K562 (cell line): ENCODE results near the gene SLAIN1. TPM values are rescaled to one million over a fixed set of nuclear protein-coding genes. Genes with fewer than 3 reads are reported as not detected.

Source experiments
- ATAC-seq: fragments of 200-7000 bp; cut with Tn5 transposase; 3 replicates; pipeline ENCODE4 v1.9.1; 2020; ENCODE audit warnings: moderate library complexity
- BruUV-seq: library from RNA; stranded (reverse); fragments of 400-500 nt; replicated peaks from 2 replicates; lab custom pipeline; 2021; lab: Mats Ljungman, UMichigan
- CTCF ChIA-PET: fragments of 300-600 bp; formaldehyde crosslinking; extraction: SDS; loops from one replicate; lab custom pipeline; 2021; ENCODE audit warnings: low intra/inter-chr PET ratio; lab: Yijun Ruan, JAX
- POLR2A ChIA-PET: fragments of 300-600, 350-650 bp; sonication (Branson Sonifier 250); formaldehyde crosslinking; extraction: SDS; loops from one replicate; lab custom pipeline; 2021; ENCODE audit warnings: antibody characterized with exemption, inconsistent platforms; lab: Yijun Ruan, JAX
- DNase-seq, 4 experiments: peaks; one replicate each; pipeline versions ENCODE4 v3.0.0 to v3.0.0-alpha.2; 2011 to 2018; ENCODE audit warnings: low spot score in 3 of 4, mixed read lengths in 3 of 4; ENCODE audit errors: extremely low read depth in 1 of 4
- FAIRE-seq: peaks from 2 replicates; lab custom pipeline; 2011; peaks lifted over from hg19 to GRCh38; lab: Jason Lieb, UNC
- H2AFZ ChIP-seq: 2 replicates; pipeline ENCODE4 v1.6.0; 2011; ENCODE audit warnings: low read depth, low read length, control low read depth, inconsistent platforms
- H3K27ac ChIP-seq: fragments of 200-600 bp; 3 replicates; pipeline ENCODE4 v1.8.0; 2011; ENCODE audit warnings: low read depth, mild to moderate bottlenecking, control low read depth, inconsistent platforms, low read length, moderate library complexity, mixed read lengths; ENCODE audit errors: extremely low read depth
- H3K27me3 ChIP-seq, 2 experiments: fragments of 300-600 bp in 1 of 2; 2 replicates in 1 of 2; 3 replicates in 1 of 2; pipeline versions ENCODE4 v1.6.0 to v1.8.0; 2011; ENCODE audit warnings: inconsistent platforms in 2 of 2, low read length in 2 of 2, mild to moderate bottlenecking in 1 of 2, mixed read lengths in 1 of 2, moderate library complexity in 1 of 2; ENCODE audit not compliant: control insufficient read depth in 2 of 2, insufficient read depth in 2 of 2
- H3K36me3 ChIP-seq: fragments of 300-600 bp; 3 replicates; pipeline ENCODE4 v1.8.0; 2011; ENCODE audit warnings: mild to moderate bottlenecking, low read length, inconsistent platforms; ENCODE audit not compliant: control insufficient read depth, insufficient read depth
- H3K4me1 ChIP-seq, 2 experiments: fragments of 200-600 bp in 1 of 2; replicated peaks in 1 of 2; 2 replicates in 1 of 2; 3 replicates in 1 of 2; pipeline versions ENCODE4 v1.5.1 to v1.8.0; 2011; ENCODE audit warnings: inconsistent platforms in 2 of 2, low read length in 2 of 2, mild to moderate bottlenecking in 1 of 2, mixed read lengths in 1 of 2, moderate library complexity in 1 of 2; ENCODE audit not compliant: control insufficient read depth in 2 of 2, insufficient read depth in 2 of 2
- H3K4me2 ChIP-seq: 2 replicates; pipeline ENCODE4 v1.6.1; 2011; ENCODE audit warnings: low read length, control low read depth, inconsistent platforms, mixed read lengths; ENCODE audit not compliant: insufficient read depth
- H3K4me3 ChIP-seq: fragments of 200-600 bp; sonication (generic), shearing (Covaris generic); 2 replicates; pipeline ENCODE4 v1.5.1; 2016; ENCODE audit warnings: control low read depth, inconsistent platforms
- H3K79me2 ChIP-seq: fragments of 200-600 bp; 3 replicates; pipeline ENCODE4 v1.8.0; 2011; ENCODE audit warnings: low read length, inconsistent platforms; ENCODE audit not compliant: control insufficient read depth, insufficient read depth
- H3K9ac ChIP-seq, 2 experiments: 2 replicates each; pipeline versions ENCODE4 v1.6.0 to v1.6.1; 2011; ENCODE audit warnings: low read depth in 2 of 2, low read length in 2 of 2, control low read depth in 1 of 2, inconsistent platforms in 1 of 2, mild to moderate bottlenecking in 1 of 2, mixed read lengths in 1 of 2; ENCODE audit not compliant: insufficient read depth in 1 of 2
- H3K9me1 ChIP-seq: one replicate; pipeline ENCODE4 v1.6.0; 2011; ENCODE audit warnings: inconsistent platforms, mild to moderate bottlenecking, low read length, moderate library complexity; ENCODE audit not compliant: control insufficient read depth, insufficient read depth
- H3K9me3 ChIP-seq: replicated peaks from 2 replicates; pipeline ENCODE4 v1.5.1; 2011; ENCODE audit warnings: low read depth, low read length, inconsistent platforms; ENCODE audit not compliant: control insufficient read depth, insufficient read depth
- H4K20me1 ChIP-seq: replicated peaks from 2 replicates; pipeline ENCODE4 v1.6.1; 2011; ENCODE audit warnings: low read length, inconsistent platforms, mixed read lengths; ENCODE audit not compliant: control insufficient read depth, insufficient read depth
- CCAR2 ChIP-seq: fragments of 200-400 bp; formaldehyde crosslinking; IDR thresholded peaks from 2 replicates; pipeline ENCODE4 v1.6.1; 2017; ENCODE audit warnings: mild to moderate bottlenecking, low read depth, low read length
- ERF ChIP-seq: fragments of 450-650 bp; formaldehyde crosslinking; IDR thresholded peaks from 2 replicates; pipeline ENCODE4 v1.4.0; 2020; ENCODE audit warnings: mild to moderate bottlenecking, mixed read lengths
- GABPA ChIP-seq: fragments of 200-800 bp; sonication (Bioruptor generic); conservative IDR thresholded peaks from 2 replicates; pipeline ENCODE4 v1.6.1; 2016; ENCODE audit warnings: low read depth, missing genetic modification characterization, missing compliant biosample characterization
- HIVEP1 ChIP-seq: fragments of 250-450 bp; sonication (Bioruptor Pico); IDR thresholded peaks from 2 replicates; pipeline ENCODE4 v1.4.0; 2020; ENCODE audit warnings: mild to moderate bottlenecking
- IRF2 ChIP-seq: sonication (generic); formaldehyde crosslinking; IDR thresholded peaks from 2 replicates; pipeline ENCODE4 v1.8.1; 2022; ENCODE audit warnings: mild to moderate bottlenecking, missing genetic modification reagents
- LEF1 ChIP-seq: fragments of 450-650 bp; IDR thresholded peaks from 2 replicates; pipeline ENCODE4 v1.6.1; 2016; ENCODE audit warnings: mild to moderate bottlenecking
- NFXL1 ChIP-seq: fragments of 450-650 bp; formaldehyde crosslinking; IDR thresholded peaks from 2 replicates; pipeline ENCODE4 v1.4.0; 2021; ENCODE audit warnings: mild to moderate bottlenecking
- PTRF ChIP-seq: fragments of 450-650 bp; IDR thresholded peaks from 2 replicates; pipeline ENCODE4 v1.6.1; 2016; ENCODE audit warnings: mild to moderate bottlenecking, missing genetic modification characterization, missing compliant biosample characterization
- RBM34 ChIP-seq: fragments of 200-400 bp; formaldehyde crosslinking; IDR thresholded peaks from 2 replicates; pipeline ENCODE4 v1.6.1; 2018; ENCODE audit warnings: low read length, borderline replicate concordance; ENCODE audit not compliant: insufficient read depth
- TBP ChIP-seq: optimal IDR thresholded peaks from 2 replicates; pipeline ENCODE3; 2011; ENCODE audit warnings: low read depth, low read length, improper control_type of control experiment
- ZNF197 ChIP-seq: fragments of 200-800 bp; sonication (Bioruptor generic); IDR thresholded peaks from 2 replicates; pipeline ENCODE4 v1.6.1; 2016; ENCODE audit warnings: low read depth, missing genetic modification characterization, missing compliant biosample characterization
- ZNF589 ChIP-seq: fragments of 200-800 bp; sonication (Bioruptor generic); IDR thresholded peaks from 2 replicates; pipeline ENCODE4 v1.6.1; 2016; ENCODE audit warnings: low read depth, missing genetic modification characterization, missing compliant biosample characterization
- in situ Hi-C: fragments of 300-500 bp; cut with MboI; formaldehyde crosslinking; loops from 4 replicates; pipeline ENCODE4 v1.15.0; 2018; ENCODE audit warnings: inconsistent platforms, mixed read lengths
- intact Hi-C: fragments of 100-400 bp; cut with micrococcal nuclease; formaldehyde crosslinking; loops from 2 replicates; pipeline ENCODE4 v1.14.2; 2022
- polyA plus RNA-seq, 8 experiments: library from polyadenylated mRNA; depleted of rRNA in 4 of 8; stranded (reverse) in 5 of 8; unstranded in 3 of 8; fragments of >200 nt; fragmentation: Nextera tagmentation in 2 of 8; fragmentation: Illumina TruSeq in 1 of 8; extraction: Ambion mirVana in 2 of 8; extraction: Trizol in 1 of 8; gene quantifications; 2 replicates each; pipeline versions ENCODE4 v1.2.1 to v1.2.3, GENCODE V29; 2011 to 2014; ENCODE audit warnings: inconsistent platforms in 1 of 8, missing spikeins in 1 of 8
- total RNA-seq, 7 experiments: library from RNA; depleted of rRNA in 6 of 7; stranded (reverse); fragments of >200 nt in 6 of 7; fragmentation: Illumina TruSeq in 2 of 7; extraction: Trizol in 2 of 7; gene quantifications; 2 replicates each; pipeline versions ENCODE4 v1.2.1 to v1.2.3, GENCODE V29; 2011 to 2021; ENCODE audit warnings: low replicate concordance in 1 of 7
- TF ChIP-seq, protein P1 (sequence below): fragments of 450-650 bp; IDR thresholded peaks from 2 replicates; pipeline ENCODE4 v1.6.1; 2014; ENCODE audit warnings: low read depth, mild to moderate bottlenecking, moderate library complexity, borderline replicate concordance
- TF ChIP-seq, protein P2 (sequence below): fragments of 250-450 bp; sonication (Bioruptor Pico); IDR thresholded peaks from 2 replicates; pipeline ENCODE4 v1.8.0; 2021; ENCODE audit warnings: mild to moderate bottlenecking, moderate library complexity

The SLAIN1 gene
- total and polyA plus RNA-seq, 9 of the 15 experiments (the other 6 are each of a cell fraction or from before 2014, with no cell fraction given): 0.07 to 0.40 (median 0.10) TPM; not detected in 3

DNA sequence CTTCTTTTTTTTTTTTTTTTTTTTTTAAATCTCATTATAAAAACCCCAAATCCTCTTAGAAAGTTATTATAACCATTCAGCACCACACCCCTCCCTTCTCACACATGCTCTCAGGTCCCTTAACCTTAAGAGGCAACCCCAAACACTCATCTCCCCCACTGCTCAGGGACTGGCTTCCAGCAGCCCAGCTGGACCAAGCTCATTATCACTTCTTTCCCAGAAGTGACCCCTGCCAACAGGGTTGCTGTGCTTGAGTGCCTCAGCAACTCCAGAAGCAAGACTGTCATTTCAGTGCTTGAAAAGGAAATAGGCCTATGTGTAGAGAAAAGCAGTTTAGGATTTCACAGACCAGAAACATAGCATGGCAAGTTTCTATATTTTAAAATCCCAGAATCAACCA, 84.3 kb downstream of the SLAIN1 start:
- CTCF ChIA-PET: no interaction called here
- ATAC-seq (no peak), FAIRE-seq (no peak), DNase-seq (no peak)
- Histone ChIP-seq H3K9me3 (no peaks in the 10 kb centered on the region), H3K79me2 (no peaks in the 10 kb centered on the region), H3K27ac (no peak overlapping the region), H3K4me2 (no peak overlapping the region), H3K4me3 (no peak overlapping the region), H3K27me3 (no peaks in the 10 kb centered on the region), H3K4me1 (no peaks in the 10 kb centered on the region), H3K36me3 (no peaks in the 10 kb centered on the region), H2AFZ (no peak overlapping the region), H4K20me1 (no peaks in the 10 kb centered on the region), H3K9ac (no peak overlapping the region), H3K9me1 (no peaks in the 10 kb centered on the region)
- in situ Hi-C loops (no loop called here), intact Hi-C loops (no loop called here)
- BruUV-seq: no TSS peak
- TF ChIP-seq HIVEP1 (CRISPR knock-in tag): no peak
- TF ChIP-seq RBM34: no peak
- TF ChIP-seq GABPA: no peak
- TF ChIP-seq NFXL1: no peak
- no peak for TF ChIP-seq ZNF589 (CRISPR knock-in tag)
- no peak for TF ChIP-seq CCAR2
- TF ChIP-seq, protein P1, sequence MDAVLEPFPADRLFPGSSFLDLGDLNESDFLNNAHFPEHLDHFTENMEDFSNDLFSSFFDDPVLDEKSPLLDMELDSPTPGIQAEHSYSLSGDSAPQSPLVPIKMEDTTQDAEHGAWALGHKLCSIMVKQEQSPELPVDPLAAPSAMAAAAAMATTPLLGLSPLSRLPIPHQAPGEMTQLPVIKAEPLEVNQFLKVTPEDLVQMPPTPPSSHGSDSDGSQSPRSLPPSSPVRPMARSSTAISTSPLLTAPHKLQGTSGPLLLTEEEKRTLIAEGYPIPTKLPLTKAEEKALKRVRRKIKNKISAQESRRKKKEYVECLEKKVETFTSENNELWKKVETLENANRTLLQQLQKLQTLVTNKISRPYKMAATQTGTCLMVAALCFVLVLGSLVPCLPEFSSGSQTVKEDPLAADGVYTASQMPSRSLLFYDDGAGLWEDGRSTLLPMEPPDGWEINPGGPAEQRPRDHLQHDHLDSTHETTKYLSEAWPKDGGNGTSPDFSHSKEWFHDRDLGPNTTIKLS: no peak
- TF ChIP-seq ZNF197 (CRISPR knock-in tag): no peak
- TF ChIP-seq, protein P2, sequence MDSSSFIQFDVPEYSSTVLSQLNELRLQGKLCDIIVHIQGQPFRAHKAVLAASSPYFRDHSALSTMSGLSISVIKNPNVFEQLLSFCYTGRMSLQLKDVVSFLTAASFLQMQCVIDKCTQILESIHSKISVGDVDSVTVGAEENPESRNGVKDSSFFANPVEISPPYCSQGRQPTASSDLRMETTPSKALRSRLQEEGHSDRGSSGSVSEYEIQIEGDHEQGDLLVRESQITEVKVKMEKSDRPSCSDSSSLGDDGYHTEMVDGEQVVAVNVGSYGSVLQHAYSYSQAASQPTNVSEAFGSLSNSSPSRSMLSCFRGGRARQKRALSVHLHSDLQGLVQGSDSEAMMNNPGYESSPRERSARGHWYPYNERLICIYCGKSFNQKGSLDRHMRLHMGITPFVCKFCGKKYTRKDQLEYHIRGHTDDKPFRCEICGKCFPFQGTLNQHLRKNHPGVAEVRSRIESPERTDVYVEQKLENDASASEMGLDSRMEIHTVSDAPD (CRISPR knock-in tag): no peak
- no peak for TF ChIP-seq ERF
- no peak for TF ChIP-seq PTRF (tag)
- no peak for TF ChIP-seq LEF1
- TF ChIP-seq TBP: no peak
- TF ChIP-seq IRF2: no peak
- TF ChIP-seq, all 486 proteins: peak for 0
- POLR2A ChIA-PET: no interaction called here
